ENCODE data around the gene CAD. TPM values are rescaled to one million over a fixed set of nuclear protein-coding genes. Genes with fewer than 3 reads are reported as not detected.

The CAD gene
- total RNA-seq, 2 experiments from 2014 or later = 99.7 to 102 TPM

GRCh38 chr2:27275211-27276150 is 58.3 kb downstream of the CAD start, which contains the start of gene DNAJC5G:
DNAJC5G (plus strand) TSS chr2:27275433; CDS start chr2:27276729, 1,296 bp downstream.
- H3K27ac Mint-ChIP-seq = no peak within 1 kb of the TSS
- DNase-seq = no peak
- H3K4me1 Mint-ChIP-seq (ENCODE audit: low read depth) = peaks cover 2% of the 10 kb centered on the region
- no peaks in the 10 kb centered on the region for H3K36me3 Mint-ChIP-seq
- intact Hi-C loops (cut with micrococcal nuclease) = no loop called here
- H3K27me3 Mint-ChIP-seq = peaks cover 10% of the 10 kb centered on the region
- no peaks in the 10 kb centered on the region for H3K9me3 Mint-ChIP-seq
- ChIA-PET POLR2A (no interaction called here), CTCF (interaction anchor here (0.8 kb wide), 1 partner anchor 13 kb away, joined by 3 read pairs; the partner anchor contains the start of gene SLC30A3)
- no peak within 1 kb of the TSS for H3K4me3 Mint-ChIP-seq

DNA sequence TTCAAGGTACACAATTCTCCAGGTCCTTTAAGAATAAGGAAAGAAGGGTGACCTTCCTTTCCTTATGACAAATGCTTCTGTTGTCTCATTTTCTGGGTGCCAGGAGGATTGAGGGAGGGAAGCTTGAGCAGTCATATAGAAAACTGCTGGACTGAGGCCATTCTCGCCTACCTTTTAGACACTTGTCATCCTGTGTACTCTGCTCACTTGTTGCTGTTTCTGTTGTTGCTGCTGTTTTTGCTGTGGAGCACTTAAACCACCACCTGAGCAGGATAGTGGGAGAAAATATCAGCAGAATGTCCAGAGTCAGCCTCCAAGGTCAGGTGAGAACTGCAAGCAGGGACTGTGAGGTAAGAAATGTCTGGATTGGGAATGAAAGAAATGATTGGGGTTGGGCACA is 60.8 kb downstream of the CAD start:
- intact Hi-C loops (cut with micrococcal nuclease) = no loop called here

DNA sequence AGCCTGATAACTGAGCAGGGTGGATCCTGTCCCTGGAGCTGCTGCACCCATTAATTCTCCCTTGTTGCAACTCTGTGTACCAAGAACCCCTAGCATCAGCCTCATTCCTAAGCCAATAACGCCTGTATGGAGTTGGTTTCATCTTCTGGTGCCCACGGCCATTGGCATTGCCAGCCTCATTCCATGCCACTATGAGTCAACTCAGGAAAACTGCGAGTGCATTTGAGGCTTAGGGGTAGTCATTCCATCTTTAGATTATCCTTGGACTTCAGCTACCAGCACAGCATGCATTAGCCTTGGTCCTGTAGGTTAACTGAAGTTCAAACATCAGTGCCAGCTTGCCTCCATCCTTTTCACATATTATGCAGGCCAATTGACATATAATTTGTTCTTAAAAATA is 63.7 kb downstream of the CAD start:
- Mint-ChIP-seq H3K36me3 (no peaks in the 10 kb centered on the region), H3K4me3 (no peak overlapping the region), H3K4me1 (ENCODE audit: low read depth) (peaks cover 2% of the 10 kb centered on the region), H3K27me3 (peaks cover 22% of the 10 kb centered on the region), H3K9me3 (no peaks in the 10 kb centered on the region), H3K27ac (no peak overlapping the region)
- intact Hi-C loops (cut with micrococcal nuclease) = loop anchor here (1.0 to 2.0 kb wide), 4 partner anchors 18 to 320 kb away; partner anchors contain the start of gene SLC30A3
- ChIA-PET POLR2A (no interaction called here), CTCF (interaction anchor here (1.0 to 7.5 kb wide), 19 partner anchors 8 to 319 kb away, joined by 3 to 94 read pairs (median 16); partner anchors contain the start of genes ABHD1, KHK, PREB and SLC30A3)
- no peak for DNase-seq

More for the DNA sequence above, 60.8 kb downstream of the CAD start:
- Mint-ChIP-seq H3K4me1 (ENCODE audit: low read depth) (peaks cover 2% of the 10 kb centered on the region), H3K27ac (no peak overlapping the region), H3K9me3 (no peaks in the 10 kb centered on the region), H3K4me3 (no peak overlapping the region), H3K36me3 (no peaks in the 10 kb centered on the region), H3K27me3 (peaks cover 22% of the 10 kb centered on the region)
- POLR2A ChIA-PET = interaction anchor here (0.9 to 1.6 kb wide), 2 partner anchors 26 to 30 kb away, joined by 3 read pairs; no protein-coding TSS in a partner anchor
- no peak for DNase-seq
- CTCF ChIA-PET = interaction anchor here (4.4 to 6.5 kb wide), 4 partner anchors 13 to 316 kb away, joined by 45 to 94 read pairs (median 76); partner anchors contain the start of gene SLC30A3

- ChIA-PET CTCF (interaction anchor here (1.0 to 7.5 kb wide), 11 partner anchors 9 to 320 kb away, joined by 3 to 94 read pairs (median 14); partner anchors contain the start of gene SLC30A3), POLR2A (no interaction called here)
- intact Hi-C loops (cut with micrococcal nuclease) = loop anchor here (2.0 kb wide), 2 partner anchors 19 to 321 kb away; partner anchors contain the start of gene SLC30A3
- H3K27me3 Mint-ChIP-seq = peaks cover 21% of the 10 kb centered on the region
- H3K36me3 Mint-ChIP-seq = no peaks in the 10 kb centered on the region
- H3K4me1 Mint-ChIP-seq (ENCODE audit: low read depth) = peaks cover 2% of the 10 kb centered on the region
- no peak overlapping the region for H3K27ac Mint-ChIP-seq
- no peak overlapping the region for H3K4me3 Mint-ChIP-seq
- no peak for DNase-seq
- H3K9me3 Mint-ChIP-seq = no peaks in the 10 kb centered on the region
Measured at GRCh38 chr2:27281442-27281841, 64.3 kb downstream of the CAD start.

DNA sequence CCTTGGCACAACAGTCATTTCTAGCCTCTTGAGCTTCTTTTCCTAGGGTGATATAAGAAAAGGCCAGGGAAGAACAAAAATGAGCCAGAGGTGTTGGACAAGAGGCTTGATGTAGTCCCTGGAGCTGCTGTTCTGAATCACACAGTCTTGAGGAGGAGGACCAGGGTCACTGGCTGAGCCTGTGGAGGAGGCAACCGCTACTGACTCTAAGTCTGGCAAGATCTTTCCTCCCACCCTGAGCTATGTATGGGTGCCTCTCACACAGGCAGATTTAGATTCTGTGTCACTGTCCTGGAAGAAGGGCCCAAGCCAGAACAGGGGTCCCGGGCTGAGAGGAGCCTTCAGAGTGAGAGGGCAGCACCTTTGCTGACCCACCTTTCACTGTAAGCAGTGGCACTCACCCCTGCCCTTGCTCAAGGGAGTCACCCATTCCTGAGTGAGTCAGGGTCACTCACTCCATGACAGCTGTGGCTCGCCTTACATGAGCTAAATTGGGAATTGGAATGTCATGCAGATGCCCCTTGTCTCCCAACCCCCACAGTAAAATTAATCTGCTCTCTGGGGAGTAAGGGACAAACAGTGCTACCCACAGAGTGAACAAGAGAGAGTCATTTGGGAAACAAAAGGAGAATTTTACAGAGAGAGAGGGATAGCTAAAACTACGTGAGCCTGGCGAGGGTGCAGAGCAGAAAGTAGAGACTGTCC is 64.8 kb downstream of the CAD start, which contains the start of gene TRIM54:
Gene TRIM54 (plus strand): TSS at position 575 of the 705 bp plus-strand sequence. CDS start 303 bp downstream, outside the sequence.
- Mint-ChIP-seq H3K27ac (no peak within 1 kb of the TSS), H3K27me3 (peaks cover 20% of the 10 kb centered on the region), H3K4me3 (no peak within 1 kb of the TSS), H3K4me1 (ENCODE audit: low read depth) (peaks cover 2% of the 10 kb centered on the region), H3K9me3 (no peaks in the 10 kb centered on the region), H3K36me3 (no peaks in the 10 kb centered on the region)
- no peak for DNase-seq
- CTCF ChIA-PET = interaction anchor here (1.3 to 7.5 kb wide), 9 partner anchors 10 to 320 kb away, joined by 5 to 94 read pairs (median 45); partner anchors contain the start of genes KHK and SLC30A3
- intact Hi-C loops (cut with micrococcal nuclease) = loop anchor here (2.0 kb wide), 2 partner anchors 19 to 321 kb away; partner anchors contain the start of gene SLC30A3
- POLR2A ChIA-PET = interaction anchor here (1.7 kb wide), 1 partner anchor 21 kb away, joined by 5 read pairs; no protein-coding TSS in a partner anchor

DNA sequence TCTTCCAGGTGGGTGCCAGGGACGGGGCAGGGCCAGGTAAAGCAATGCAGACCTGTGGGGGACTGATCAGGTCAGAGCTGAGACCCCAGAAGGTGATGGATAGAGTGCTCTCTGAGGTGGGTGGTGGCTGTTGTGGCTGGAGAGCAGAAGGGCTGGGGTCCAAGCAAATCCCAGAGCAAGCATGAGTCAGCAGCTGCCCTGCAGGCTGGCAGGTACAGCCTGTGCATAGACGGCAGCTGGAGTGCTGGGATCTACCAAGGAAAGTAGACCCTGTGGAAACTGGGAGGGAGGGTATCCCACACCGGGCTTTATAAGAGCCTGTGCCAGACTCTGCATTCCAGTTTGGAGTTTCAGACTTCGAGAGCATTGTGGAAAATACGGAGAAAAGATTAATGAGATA is 65.7 kb downstream of the CAD start:
- CTCF ChIA-PET = interaction anchor here (0.8 to 7.5 kb wide), 8 partner anchors 10 to 321 kb away, joined by 3 to 94 read pairs (median 6); partner anchors contain the start of genes KHK and SLC30A3
- Mint-ChIP-seq H3K9me3 (no peaks in the 10 kb centered on the region), H3K27ac (no peak overlapping the region), H3K4me1 (ENCODE audit: low read depth) (peaks cover 2% of the 10 kb centered on the region), H3K4me3 (no peak overlapping the region), H3K36me3 (no peaks in the 10 kb centered on the region), H3K27me3 (peaks cover 16% of the 10 kb centered on the region)
- DNase-seq = no peak
- intact Hi-C loops (cut with micrococcal nuclease) = no loop called here
- POLR2A ChIA-PET = interaction anchor here (1.7 kb wide), 1 partner anchor 20 kb away, joined by 5 read pairs; no protein-coding TSS in a partner anchor

- no peak overlapping the region for H3K27ac Mint-ChIP-seq
- H3K36me3 Mint-ChIP-seq = no peaks in the 10 kb centered on the region
- no peak for DNase-seq
- H3K4me1 Mint-ChIP-seq (ENCODE audit: low read depth) = peaks cover under 1% of the 10 kb centered on the region
- peaks cover 18% of the 10 kb centered on the region for H3K27me3 Mint-ChIP-seq
- ChIA-PET POLR2A (no interaction called here), CTCF (interaction anchor here (0.6 to 7.5 kb wide), 3 partner anchors 18 to 323 kb away, joined by 3 to 94 read pairs (median 4); no protein-coding TSS in a partner anchor)
- intact Hi-C loops (cut with micrococcal nuclease) = no loop called here
- no peak overlapping the region for H3K4me3 Mint-ChIP-seq
- no peaks in the 10 kb centered on the region for H3K9me3 Mint-ChIP-seq
Measured at GRCh38 chr2:27284996-27285395, 67.8 kb downstream of the CAD start.

- Mint-ChIP-seq H3K36me3 (no peaks in the 10 kb centered on the region), H3K27me3 (peaks cover 18% of the 10 kb centered on the region), H3K9me3 (no peaks in the 10 kb centered on the region), H3K27ac (no peak overlapping the region), H3K4me3 (no peak overlapping the region), H3K4me1 (ENCODE audit: low read depth) (no peaks in the 10 kb centered on the region)
- CTCF ChIA-PET = interaction anchor here (0.8 to 7.5 kb wide), 3 partner anchors 18 to 324 kb away, joined by 3 to 94 read pairs (median 4); no protein-coding TSS in a partner anchor
- intact Hi-C loops (cut with micrococcal nuclease) = no loop called here
- DNase-seq = no peak
- POLR2A ChIA-PET = no interaction called here
Measured at GRCh38 chr2:27285481-27285880, 68.3 kb downstream of the CAD start.

DNA sequence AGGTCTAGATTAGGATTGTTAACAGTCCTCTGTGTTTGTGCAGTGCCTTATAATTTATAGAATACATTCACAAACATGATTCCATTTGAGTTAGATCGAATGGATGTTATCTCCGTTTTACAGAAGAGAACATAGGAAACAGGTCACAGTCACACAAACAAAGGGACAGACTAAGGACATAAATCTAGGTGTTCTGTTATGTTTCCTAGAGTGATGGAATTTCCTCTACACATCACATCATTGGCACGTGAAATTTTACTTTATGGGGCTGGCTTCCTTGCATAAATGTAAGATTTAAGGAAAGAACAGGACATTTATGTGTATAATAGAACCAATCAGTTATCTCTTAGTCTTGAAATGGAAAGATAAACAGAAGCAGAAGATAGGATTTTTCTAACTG is 71.4 kb downstream of the CAD start:
- Mint-ChIP-seq H3K27me3 (peaks cover 11% of the 10 kb centered on the region), H3K36me3 (no peaks in the 10 kb centered on the region)
- POLR2A ChIA-PET = no interaction called here

DNA sequence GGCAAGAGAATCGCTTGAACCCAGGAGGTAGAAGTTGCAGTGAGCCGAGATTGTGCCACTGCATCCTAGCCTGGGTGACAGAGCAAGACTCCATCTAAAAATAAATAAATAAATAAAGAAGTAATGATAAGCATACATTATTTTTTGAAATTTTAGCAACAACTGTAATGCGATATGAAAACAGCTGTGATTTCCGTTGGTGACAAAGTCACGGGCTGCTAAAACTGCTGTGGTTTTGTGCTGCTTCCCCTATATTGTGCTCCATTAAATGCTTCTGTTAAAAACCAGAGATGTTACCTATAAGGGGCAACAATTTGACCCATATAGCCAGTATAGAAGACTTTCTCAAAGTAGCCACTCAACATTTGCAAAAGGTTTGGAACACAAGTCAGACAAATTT is 73.4 kb downstream of the CAD start:
- DNase-seq = no peak
- POLR2A ChIA-PET = no interaction called here
- Mint-ChIP-seq H3K9me3 (no peaks in the 10 kb centered on the region), H3K27ac (no peak overlapping the region), H3K4me3 (no peak overlapping the region), H3K36me3 (no peaks in the 10 kb centered on the region), H3K4me1 (ENCODE audit: low read depth) (no peaks in the 10 kb centered on the region), H3K27me3 (peaks cover 11% of the 10 kb centered on the region)
- CTCF ChIA-PET = interaction anchor here (0.9 kb wide), 1 partner anchor 10 kb away, joined by 3 read pairs; no protein-coding TSS in a partner anchor
- intact Hi-C loops (cut with micrococcal nuclease) = no loop called here

More for the DNA sequence above, 71.4 kb downstream of the CAD start:
- no peak overlapping the region for H3K4me3 Mint-ChIP-seq
- no peak overlapping the region for H3K27ac Mint-ChIP-seq
- no peaks in the 10 kb centered on the region for H3K9me3 Mint-ChIP-seq
- intact Hi-C loops (cut with micrococcal nuclease) = no loop called here
- CTCF ChIA-PET = interaction anchor here (1.4 kb wide), 1 partner anchor 9 kb away, joined by 8 read pairs; no protein-coding TSS in a partner anchor
- no peak for DNase-seq
- H3K4me1 Mint-ChIP-seq (ENCODE audit: low read depth) = no peaks in the 10 kb centered on the region

- intact Hi-C loops (cut with micrococcal nuclease) = no loop called here
- no peaks in the 10 kb centered on the region for H3K9me3 Mint-ChIP-seq
- no peak for DNase-seq
- ChIA-PET CTCF (interaction anchor here (2.8 to 3.0 kb wide), 2 partner anchors 11 to 12 kb away, joined by 16 to 18 read pairs; no protein-coding TSS in a partner anchor), POLR2A (no interaction called here)
- no peak overlapping the region for H3K4me3 Mint-ChIP-seq
- peaks cover 11% of the 10 kb centered on the region for H3K27me3 Mint-ChIP-seq
- no peaks in the 10 kb centered on the region for H3K36me3 Mint-ChIP-seq
- no peaks in the 10 kb centered on the region for H3K4me1 Mint-ChIP-seq (ENCODE audit: low read depth)
- H3K27ac Mint-ChIP-seq = no peak overlapping the region
Measured at GRCh38 chr2:27291865-27292264, 74.7 kb downstream of the CAD start.

Measured in activated CD4-positive, alpha-beta memory T cell treated with anti-CD3 and anti-CD28 coated beads for 36 hours (primary cell).